Parathyroid adenoma (tissue), 2 donors: ENCODE results near the gene MRPL36.
A peak's percentile ranks its signal among the peaks of the same experiment; 100 is the strongest.

Experiments
- H2AFZ ChIP-seq: fragments of 300-600 bp; sonication (generic); one replicate; pipeline ENCODE4 v1.7.0; 2017; ENCODE audit warnings: antibody characterized with exemption, mild to moderate bottlenecking
- H3K27ac ChIP-seq: fragments of 300-600 bp; sonication (generic); one replicate; pipeline ENCODE4 v1.7.0; 2017
- H3K27me3 ChIP-seq: fragments of 300-600 bp; sonication (generic); one replicate; pipeline ENCODE4 v1.7.0; 2017; ENCODE audit warnings: low read length; ENCODE audit not compliant: control insufficient read depth, insufficient read depth
- H3K36me3 ChIP-seq: fragments of 300-600 bp; sonication (generic); one replicate; pipeline ENCODE4 v1.7.0; 2017; ENCODE audit warnings: low read length; ENCODE audit not compliant: control insufficient read depth, insufficient read depth
- H3K4me1 ChIP-seq: fragments of 300-600 bp; sonication (generic); one replicate; pipeline ENCODE4 v1.7.0; 2017; ENCODE audit warnings: control low read depth
- H3K4me2 ChIP-seq: fragments of 300-600 bp; sonication (generic); one replicate; pipeline ENCODE4 v1.7.0; 2017; ENCODE audit warnings: low read length
- H3K4me3 ChIP-seq: fragments of 300-600 bp; sonication (generic); one replicate; pipeline ENCODE4 v1.7.0; 2017; ENCODE audit warnings: low read depth, low read length
- H3K79me2 ChIP-seq: fragments of 300-600 bp; sonication (generic); one replicate; pipeline ENCODE4 v1.7.0; 2017; ENCODE audit warnings: control low read depth
- H3K9ac ChIP-seq: fragments of 300-600 bp; sonication (generic); one replicate; pipeline ENCODE4 v1.7.0; 2017; ENCODE audit warnings: mild to moderate bottlenecking
- H3K9me3 ChIP-seq: fragments of 300-600 bp; sonication (generic); one replicate; pipeline ENCODE4 v1.7.0; 2017; ENCODE audit warnings: low read length; ENCODE audit not compliant: control insufficient read depth
- TF ChIP-seq, protein P1 (sequence below): fragments of 300-600 bp; sonication (generic); IDR thresholded peaks from one replicate; pipeline ENCODE4 v1.7.0; 2017; ENCODE audit warnings: antibody characterized with exemption, mild to moderate bottlenecking
- donor health status: primary hyperparathyroidism.

The MRPL36 gene

DNA sequence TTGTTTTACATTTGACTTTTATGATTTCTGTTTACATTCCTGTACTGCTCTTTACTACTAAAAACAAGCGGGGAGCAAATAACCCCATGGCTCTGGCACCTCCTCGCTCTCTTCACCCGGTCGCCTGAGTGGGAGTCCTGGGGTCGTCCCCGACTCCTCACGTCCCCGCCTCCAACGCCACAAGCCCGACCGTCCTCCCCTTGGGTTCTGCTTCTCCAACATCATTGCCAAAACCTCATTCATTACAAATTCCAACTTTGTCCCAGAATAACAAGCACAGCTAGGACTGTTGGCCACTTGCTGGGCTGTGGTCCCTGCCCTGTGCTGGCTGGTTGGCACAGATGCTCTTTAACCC lies 35.1 kb downstream of the MRPL36 start:
- H3K79me2 ChIP-seq: no peaks in the 10 kb centered on the region
- TF ChIP-seq, protein P1, sequence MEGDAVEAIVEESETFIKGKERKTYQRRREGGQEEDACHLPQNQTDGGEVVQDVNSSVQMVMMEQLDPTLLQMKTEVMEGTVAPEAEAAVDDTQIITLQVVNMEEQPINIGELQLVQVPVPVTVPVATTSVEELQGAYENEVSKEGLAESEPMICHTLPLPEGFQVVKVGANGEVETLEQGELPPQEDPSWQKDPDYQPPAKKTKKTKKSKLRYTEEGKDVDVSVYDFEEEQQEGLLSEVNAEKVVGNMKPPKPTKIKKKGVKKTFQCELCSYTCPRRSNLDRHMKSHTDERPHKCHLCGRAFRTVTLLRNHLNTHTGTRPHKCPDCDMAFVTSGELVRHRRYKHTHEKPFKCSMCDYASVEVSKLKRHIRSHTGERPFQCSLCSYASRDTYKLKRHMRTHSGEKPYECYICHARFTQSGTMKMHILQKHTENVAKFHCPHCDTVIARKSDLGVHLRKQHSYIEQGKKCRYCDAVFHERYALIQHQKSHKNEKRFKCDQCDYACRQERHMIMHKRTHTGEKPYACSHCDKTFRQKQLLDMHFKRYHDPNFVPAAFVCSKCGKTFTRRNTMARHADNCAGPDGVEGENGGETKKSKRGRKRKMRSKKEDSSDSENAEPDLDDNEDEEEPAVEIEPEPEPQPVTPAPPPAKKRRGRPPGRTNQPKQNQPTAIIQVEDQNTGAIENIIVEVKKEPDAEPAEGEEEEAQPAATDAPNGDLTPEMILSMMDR: no peak
- H3K9me3 ChIP-seq: no peaks in the 10 kb centered on the region
- H3K4me3 ChIP-seq: no peak overlapping the region
- no peaks in the 10 kb centered on the region for H3K36me3 ChIP-seq
- H2AFZ ChIP-seq: no peak overlapping the region
- no peak overlapping the region for H3K9ac ChIP-seq
- H3K4me1 ChIP-seq: no peaks in the 10 kb centered on the region
- no peak overlapping the region for H3K4me2 ChIP-seq
- H3K27me3 ChIP-seq: no peaks in the 10 kb centered on the region
- H3K27ac ChIP-seq: no peak overlapping the region

DNA sequence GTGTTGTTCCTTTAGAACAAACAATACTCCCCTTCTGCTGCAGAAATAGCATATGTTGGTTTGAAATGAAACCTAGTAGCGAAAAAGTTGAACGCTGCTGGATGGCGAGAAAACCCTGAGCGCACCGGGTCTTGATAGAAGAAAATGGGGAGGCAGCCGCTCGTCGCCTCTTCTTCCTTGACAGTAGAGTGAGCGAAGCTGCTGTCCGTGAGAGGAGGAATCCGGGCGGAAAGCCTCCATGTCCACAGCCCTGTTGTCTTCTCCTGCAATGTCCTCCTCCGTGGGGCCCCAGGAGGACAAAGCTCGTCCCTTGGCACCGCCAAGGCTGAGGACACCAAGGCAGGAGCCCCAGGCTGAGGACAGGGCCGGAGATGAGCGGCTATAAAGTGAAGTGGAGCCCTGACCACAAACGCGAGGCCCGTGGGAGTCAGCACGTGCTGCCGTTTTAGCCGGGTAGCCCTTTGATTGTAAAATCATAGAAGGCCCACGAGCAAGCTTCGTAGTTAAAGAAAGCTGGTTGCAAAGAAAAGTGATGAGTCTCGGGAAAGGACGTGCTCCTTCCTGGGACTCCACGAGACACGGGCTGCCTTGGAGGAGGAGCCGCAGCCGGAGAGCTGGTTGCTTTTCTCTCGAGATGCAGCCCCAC lies 35.6 kb downstream of the MRPL36 start:
- Histone ChIP-seq H3K27ac (no peak overlapping the region), H3K27me3 (no peaks in the 10 kb centered on the region)
- TF ChIP-seq, protein P1: no peak

DNA sequence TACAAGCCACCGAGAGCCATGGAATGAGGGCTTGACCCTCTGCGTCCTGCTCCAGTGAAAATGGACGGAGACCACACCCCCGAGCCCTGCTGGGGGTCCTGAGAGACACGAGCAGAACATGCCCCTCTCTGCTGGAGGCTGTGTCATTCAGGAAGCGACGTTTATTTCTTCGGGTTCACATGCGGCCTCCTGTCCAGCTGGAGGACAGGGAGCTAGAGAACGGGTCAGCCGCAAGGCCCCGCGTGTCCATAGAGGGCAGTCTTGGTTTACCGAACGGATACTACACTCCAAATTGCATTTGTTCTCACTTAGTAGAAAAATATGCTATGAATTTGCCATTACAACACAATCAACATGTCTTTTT lies 36.1 kb downstream of the MRPL36 start:
- H3K4me2 ChIP-seq: no peak overlapping the region
- TF ChIP-seq, protein P1: peak; percentile 31
- H3K27ac ChIP-seq: no peak overlapping the region
- no peaks in the 10 kb centered on the region for H3K27me3 ChIP-seq
- H3K9ac ChIP-seq: no peak overlapping the region
- H3K4me3 ChIP-seq: no peak overlapping the region
- H2AFZ ChIP-seq: no peak overlapping the region
- H3K4me1 ChIP-seq: no peaks in the 10 kb centered on the region
- no peaks in the 10 kb centered on the region for H3K36me3 ChIP-seq
- H3K79me2 ChIP-seq: no peaks in the 10 kb centered on the region
- H3K9me3 ChIP-seq: no peaks in the 10 kb centered on the region

More for the DNA sequence above, 35.6 kb downstream of the MRPL36 start:
- Histone ChIP-seq H3K4me3 (no peak overlapping the region), H3K9ac (no peak overlapping the region), H3K4me1 (no peaks in the 10 kb centered on the region), H3K4me2 (no peak overlapping the region), H3K36me3 (no peaks in the 10 kb centered on the region), H3K79me2 (no peaks in the 10 kb centered on the region), H3K9me3 (no peaks in the 10 kb centered on the region), H2AFZ (no peak overlapping the region)

DNA sequence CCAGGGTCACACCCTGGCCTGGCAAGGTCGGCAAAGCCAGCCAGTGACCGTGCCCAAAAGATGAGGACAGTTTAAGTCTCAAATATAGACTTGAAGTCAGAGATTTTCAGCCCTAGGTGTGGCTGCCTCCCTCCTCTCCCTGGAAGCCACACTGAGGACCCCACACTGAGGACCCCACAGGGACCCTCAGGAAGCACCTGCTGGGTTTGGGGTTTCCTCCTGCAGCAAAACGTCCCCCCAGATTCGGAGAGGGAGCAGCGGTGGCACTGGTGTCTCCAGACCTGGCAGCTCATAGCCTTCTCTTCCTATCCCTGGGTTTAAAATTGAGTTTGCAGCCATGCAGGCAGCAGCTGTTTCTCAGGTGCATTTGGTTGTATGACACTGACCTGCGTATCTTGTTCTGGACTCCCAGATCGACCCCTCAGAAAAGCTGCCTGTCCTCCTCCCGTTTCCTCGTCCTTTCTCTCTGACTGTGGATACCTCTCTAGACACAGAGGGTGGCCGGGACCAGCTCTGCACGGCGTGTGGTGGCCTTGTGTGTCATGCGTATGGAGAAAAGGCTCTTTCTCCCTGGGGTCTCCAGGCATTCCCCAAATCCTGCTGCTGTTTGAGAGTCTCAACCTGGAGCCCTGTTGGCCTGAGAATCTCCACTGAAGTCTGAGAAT lies 36.6 kb downstream of the MRPL36 start:
- H3K27me3 ChIP-seq: no peaks in the 10 kb centered on the region
- no peaks in the 10 kb centered on the region for H3K9me3 ChIP-seq
- H3K27ac ChIP-seq: no peak overlapping the region
- H2AFZ ChIP-seq: no peak overlapping the region
- H3K4me3 ChIP-seq: no peak overlapping the region
- H3K4me1 ChIP-seq: no peaks in the 10 kb centered on the region
- no peaks in the 10 kb centered on the region for H3K36me3 ChIP-seq
- no peak overlapping the region for H3K9ac ChIP-seq
- no peak overlapping the region for H3K4me2 ChIP-seq
- TF ChIP-seq, protein P1: no peak
- no peaks in the 10 kb centered on the region for H3K79me2 ChIP-seq
